HFFc6 (cell line): ENCODE measurements around the gene IL15RA. TPM values are rescaled to one million over a fixed set of nuclear protein-coding genes. Genes with fewer than 3 reads are reported as not detected.

ENCODE experiments used
- DNase-seq: peaks from one replicate; pipeline ENCODE4 v3.0.0-alpha.2; 2018
- H3K27ac Mint-ChIP-seq: 2 replicates; pipeline ENCODE4 v1.8.0; 2020; ENCODE audit warnings: mild to moderate bottlenecking, mixed read lengths
- H3K27me3 Mint-ChIP-seq: 2 replicates; pipeline ENCODE4 v1.8.0; 2021; ENCODE audit warnings: mild to moderate bottlenecking, moderate library complexity, mixed read lengths; ENCODE audit not compliant: insufficient read depth
- H3K36me3 Mint-ChIP-seq: 2 replicates; pipeline ENCODE4 v1.8.0; 2021; ENCODE audit warnings: low read depth, mixed read lengths
- H3K4me1 Mint-ChIP-seq: 2 replicates; pipeline ENCODE4 v1.8.0; 2020; ENCODE audit warnings: low read depth, mixed read lengths
- H3K4me3 Mint-ChIP-seq: 2 replicates; pipeline ENCODE4 v1.8.0; 2020; ENCODE audit warnings: mild to moderate bottlenecking, moderate library complexity, mixed read lengths
- H3K9me3 Mint-ChIP-seq: 2 replicates; pipeline ENCODE4 v1.8.0; 2020; ENCODE audit warnings: mild to moderate bottlenecking, mixed read lengths
- long read RNA-seq: library from polyadenylated mRNA; unstranded; transcript quantifications from one replicate; pipeline ENCODE4 v2.0.0, GENCODE V29; 2019
- total RNA-seq, 6 experiments: library from RNA; stranded (reverse); fragmentation: NEBNext Ultra II Directional; extraction: Animal tissue kit (Norgen Biotek cat#: 25700); gene quantifications; 2 replicates in 1 of 6; 3 replicates in 5 of 6; pipeline ENCODE4 v1.2.3, GENCODE V29; 2021
- TF ChIP-seq, protein P1 (sequence below): fragments of 200-600 bp; sonication (generic); IDR thresholded peaks from 2 replicates; pipeline ENCODE4 v1.5.0; 2021; ENCODE audit warnings: antibody characterized with exemption, mild to moderate bottlenecking

The IL15RA gene, protein sequence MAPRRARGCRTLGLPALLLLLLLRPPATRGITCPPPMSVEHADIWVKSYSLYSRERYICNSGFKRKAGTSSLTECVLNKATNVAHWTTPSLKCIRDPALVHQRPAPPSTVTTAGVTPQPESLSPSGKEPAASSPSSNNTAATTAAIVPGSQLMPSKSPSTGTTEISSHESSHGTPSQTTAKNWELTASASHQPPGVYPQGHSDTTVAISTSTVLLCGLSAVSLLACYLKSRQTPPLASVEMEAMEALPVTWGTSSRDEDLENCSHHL
- total RNA-seq: 1 to 10 TPM; 1.5 to 3.2 (median 1.9) TPM
- long read RNA-seq, partial matches to known transcripts: 0 of 4 reads
- long read RNA-seq, other reads (novel, unspliced or antisense): 3 of 4 reads

- peak; percentile 51 for DNase-seq
- TF ChIP-seq, protein P1, sequence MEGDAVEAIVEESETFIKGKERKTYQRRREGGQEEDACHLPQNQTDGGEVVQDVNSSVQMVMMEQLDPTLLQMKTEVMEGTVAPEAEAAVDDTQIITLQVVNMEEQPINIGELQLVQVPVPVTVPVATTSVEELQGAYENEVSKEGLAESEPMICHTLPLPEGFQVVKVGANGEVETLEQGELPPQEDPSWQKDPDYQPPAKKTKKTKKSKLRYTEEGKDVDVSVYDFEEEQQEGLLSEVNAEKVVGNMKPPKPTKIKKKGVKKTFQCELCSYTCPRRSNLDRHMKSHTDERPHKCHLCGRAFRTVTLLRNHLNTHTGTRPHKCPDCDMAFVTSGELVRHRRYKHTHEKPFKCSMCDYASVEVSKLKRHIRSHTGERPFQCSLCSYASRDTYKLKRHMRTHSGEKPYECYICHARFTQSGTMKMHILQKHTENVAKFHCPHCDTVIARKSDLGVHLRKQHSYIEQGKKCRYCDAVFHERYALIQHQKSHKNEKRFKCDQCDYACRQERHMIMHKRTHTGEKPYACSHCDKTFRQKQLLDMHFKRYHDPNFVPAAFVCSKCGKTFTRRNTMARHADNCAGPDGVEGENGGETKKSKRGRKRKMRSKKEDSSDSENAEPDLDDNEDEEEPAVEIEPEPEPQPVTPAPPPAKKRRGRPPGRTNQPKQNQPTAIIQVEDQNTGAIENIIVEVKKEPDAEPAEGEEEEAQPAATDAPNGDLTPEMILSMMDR: no peak
- H3K4me1 Mint-ChIP-seq: peaks cover 9% of the 10 kb centered on the region
- no peaks in the 10 kb centered on the region for H3K36me3 Mint-ChIP-seq
- H3K9me3 Mint-ChIP-seq: no peaks in the 10 kb centered on the region
- H3K4me3 Mint-ChIP-seq: peak within 1 kb of the TSS; percentile 88
- peak within 1 kb of the TSS; percentile 43 for H3K27ac Mint-ChIP-seq
- H3K27me3 Mint-ChIP-seq: peaks cover 9% of the 10 kb centered on the region
Measured at GRCh38 chr10:5977471-5978229, at the start of gene IL15RA. TSS of gene IL15RA (minus strand) at chr10:5977543. CDS start at chr10:5977492, 51 bp downstream.

- H3K4me3 Mint-ChIP-seq: no peak overlapping the region
- peaks cover 13% of the 10 kb centered on the region for H3K4me1 Mint-ChIP-seq
- peaks cover 14% of the 10 kb centered on the region for H3K9me3 Mint-ChIP-seq
- H3K36me3 Mint-ChIP-seq: peaks cover 10% of the 10 kb centered on the region
- peaks cover 18% of the 10 kb centered on the region for H3K27me3 Mint-ChIP-seq
- H3K27ac Mint-ChIP-seq: no peak overlapping the region
- no peak for DNase-seq
- TF ChIP-seq, protein P1: no peak
Measured at GRCh38 chr10:6025683-6026255, 48.4 kb upstream of the IL15RA start.

DNA sequence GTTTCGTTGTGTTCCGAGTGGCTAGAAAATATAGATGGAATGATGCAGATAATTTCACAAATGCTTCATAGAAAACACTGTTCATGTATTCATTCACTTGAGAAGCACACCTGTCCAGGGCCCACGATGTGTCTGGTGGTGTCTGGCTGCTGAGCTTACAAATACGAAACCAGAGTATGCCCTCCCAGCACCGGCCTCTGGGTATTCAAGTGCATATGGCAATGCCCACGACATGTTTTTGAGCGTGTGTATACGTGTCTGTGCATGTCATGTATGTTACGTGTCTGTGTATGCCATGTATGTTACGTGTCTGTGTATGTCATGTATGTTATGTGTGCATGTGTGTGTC, 47.0 kb upstream of the IL15RA start:
- Mint-ChIP-seq H3K27ac (0 out of 2 replicates have a peak overlapping the region, but pooled peaks have one; percentile 39), H3K4me3 (no peak overlapping the region), H3K27me3 (peaks cover 18% of the 10 kb centered on the region), H3K36me3 (no peaks in the 10 kb centered on the region), H3K4me1 (peaks cover 13% of the 10 kb centered on the region), H3K9me3 (peaks cover 4% of the 10 kb centered on the region; the same call in 1 of the 2 replicates)
- no peak for DNase-seq
- TF ChIP-seq, protein P1: no peak

GRCh38 chr10:6023661-6024333, 46.5 kb upstream of the IL15RA start:
- TF ChIP-seq, protein P1: no peak
- Mint-ChIP-seq H3K9me3 (peaks cover 4% of the 10 kb centered on the region; the same call in 1 of the 2 replicates), H3K4me3 (no peak overlapping the region), H3K27me3 (peaks cover 18% of the 10 kb centered on the region), H3K27ac (peak overlapping the region; percentile 68), H3K4me1 (peaks cover 13% of the 10 kb centered on the region), H3K36me3 (no peaks in the 10 kb centered on the region)
- DNase-seq: peak; percentile 82

DNA sequence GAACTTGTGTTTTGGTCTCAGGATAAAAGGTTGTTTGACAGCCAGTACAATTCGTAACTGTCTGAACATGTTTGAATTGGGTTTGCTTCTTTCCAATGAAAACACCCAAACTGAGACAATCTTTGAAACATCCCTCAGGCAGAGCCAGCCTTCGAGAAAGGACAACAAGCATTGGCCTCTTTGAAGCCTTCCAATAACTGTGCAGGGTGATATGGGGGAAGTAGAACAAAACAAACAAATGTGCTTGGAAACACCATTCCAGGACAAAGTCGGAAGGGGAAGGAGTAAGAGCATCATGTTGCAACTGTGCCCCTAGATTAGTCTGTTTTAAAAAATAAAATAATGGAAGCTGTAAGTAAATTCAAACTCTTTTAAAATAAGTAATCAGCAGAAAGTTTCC, 45.3 kb upstream of the IL15RA start:
- no peaks in the 10 kb centered on the region for H3K36me3 Mint-ChIP-seq
- DNase-seq: no peak
- no peak overlapping the region for H3K4me3 Mint-ChIP-seq
- H3K4me1 Mint-ChIP-seq: peaks cover 13% of the 10 kb centered on the region
- TF ChIP-seq, protein P1: no peak
- H3K9me3 Mint-ChIP-seq: peaks cover 4% of the 10 kb centered on the region; the same call in 1 of the 2 replicates
- peaks cover 18% of the 10 kb centered on the region for H3K27me3 Mint-ChIP-seq
- H3K27ac Mint-ChIP-seq: peak overlapping the region; percentile 10; the same call in 1 of the 2 replicates
